ENCODE data around the gene SYS1. TPM values are rescaled to one million over a fixed set of nuclear protein-coding genes. Genes with fewer than 3 reads are reported as not detected.

SYS1 gene
- total RNA-seq, 1 donor from 2014 or later = 10.5 TPM

DNA sequence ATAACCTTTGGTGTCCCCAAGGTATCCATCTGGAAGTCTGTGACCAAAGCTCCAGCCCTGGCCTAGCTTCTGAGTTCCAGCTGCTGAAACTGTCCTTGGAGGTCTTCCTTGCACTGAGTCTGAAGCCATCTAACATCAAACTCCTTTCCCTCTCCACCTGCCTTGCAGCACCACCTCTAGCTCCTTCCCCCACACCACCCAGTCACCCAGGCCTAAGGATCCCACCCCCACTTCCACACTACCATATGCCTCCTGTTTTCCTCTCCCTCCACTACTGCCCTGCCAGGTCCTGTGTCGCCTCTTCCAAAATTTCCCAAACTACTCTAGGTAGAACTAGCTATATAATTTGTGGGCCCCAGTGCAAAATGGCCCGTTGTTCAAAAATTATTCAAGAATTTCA lies 44.0 kb upstream of the SYS1 start:
- no peaks in the 10 kb centered on the region for H3K9me3 ChIP-seq (ENCODE audit: low read depth)

GRCh38 chr20:45320948-45321595 lies 41.9 kb upstream of the SYS1 start:
- Histone ChIP-seq H3K4me3 (no peak overlapping the region), H3K9ac (no peak overlapping the region), H3F3A (ENCODE audit: low read depth) (peaks cover 5% of the 10 kb centered on the region), H3K27me3 (no peaks in the 10 kb centered on the region), H3K4me1 (peaks cover 12% of the 10 kb centered on the region), H3K4me2 (no peak overlapping the region), H3K9me3 (ENCODE audit: low read depth) (no peaks in the 10 kb centered on the region), H3K36me3 (no peaks in the 10 kb centered on the region), H4K20me1 (ENCODE audit: low read depth) (no peaks in the 10 kb centered on the region), H2AFZ (replicated peaks) (no peak overlapping the region), H3K79me2 (ENCODE audit: low read depth) (no peaks in the 10 kb centered on the region), H3K27ac (no peak overlapping the region)
- Mint-ChIP-seq H3K4me1 (peaks cover 8% of the 10 kb centered on the region), H3K4me3 (no peak overlapping the region), H3K27ac (no peak overlapping the region), H3K9me3 (no peaks in the 10 kb centered on the region), H3K27me3 (ENCODE audit: insufficient read depth, low read depth) (no peaks in the 10 kb centered on the region), H3K36me3 (no peaks in the 10 kb centered on the region)
- no peak for DNase-seq (ENCODE audit: low spot score)
- TF ChIP-seq EZH2 (IDR thresholded peaks at IDR 0.05) (no peak), EZH2phosphoT487 (IDR thresholded peaks at IDR 0.05) (no peak)

More for the DNA sequence above, 44.0 kb upstream of the SYS1 start:
- Mint-ChIP-seq H3K27me3 (ENCODE audit: insufficient read depth, low read depth) (no peaks in the 10 kb centered on the region), H3K4me3 (no peak overlapping the region), H3K4me1 (no peaks in the 10 kb centered on the region), H3K27ac (peak overlapping the region; percentile 59), H3K36me3 (no peaks in the 10 kb centered on the region), H3K9me3 (no peaks in the 10 kb centered on the region)
- H4K20me1 ChIP-seq (ENCODE audit: low read depth) = no peaks in the 10 kb centered on the region
- H3K27me3 ChIP-seq = no peaks in the 10 kb centered on the region
- no peaks in the 10 kb centered on the region for H3K79me2 ChIP-seq (ENCODE audit: low read depth)
- H2AFZ ChIP-seq (replicated peaks) = no peak overlapping the region
- no peak overlapping the region for H3K9ac ChIP-seq
- H3K4me2 ChIP-seq = no peak overlapping the region
- no peak overlapping the region for H3K27ac ChIP-seq
- TF ChIP-seq EZH2 (IDR thresholded peaks at IDR 0.05) (no peak), CTCF (IDR thresholded peaks at IDR 0.05) (no peak), EZH2phosphoT487 (IDR thresholded peaks at IDR 0.05) (no peak)
- no peak for DNase-seq (ENCODE audit: low spot score)
- H3K36me3 ChIP-seq = no peaks in the 10 kb centered on the region
- H3F3A ChIP-seq (ENCODE audit: low read depth) = no peaks in the 10 kb centered on the region
- no peaks in the 10 kb centered on the region for H3K4me1 ChIP-seq
- no peak overlapping the region for H3K4me3 ChIP-seq

DNA sequence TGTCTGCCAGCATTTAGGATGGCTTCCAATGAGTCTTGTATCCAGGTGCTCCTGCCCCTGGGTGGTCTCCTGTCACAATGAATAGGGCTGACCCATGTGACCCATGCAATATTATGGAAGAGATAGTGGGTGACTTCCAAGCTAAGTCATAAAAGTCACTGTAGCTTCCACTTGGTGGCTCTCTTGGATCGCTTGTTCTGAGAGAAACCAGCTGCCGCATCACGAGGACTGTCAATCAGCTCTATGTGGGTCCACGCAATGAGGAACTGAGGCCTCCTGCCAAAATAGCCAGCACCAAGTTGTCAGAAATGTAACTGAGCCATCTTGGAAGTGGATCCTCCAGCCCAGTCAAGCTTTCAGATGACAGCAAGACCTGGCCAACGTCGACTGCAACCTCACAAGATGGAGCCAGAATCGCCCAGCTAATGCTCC lies 40.0 kb upstream of the SYS1 start:
- Histone ChIP-seq H3K27ac (no peak overlapping the region), H3K9ac (no peak overlapping the region), H3K4me2 (no peak overlapping the region), H3F3A (ENCODE audit: low read depth) (peaks cover 7% of the 10 kb centered on the region), H3K36me3 (no peaks in the 10 kb centered on the region), H3K4me1 (peaks cover 12% of the 10 kb centered on the region), H3K27me3 (no peaks in the 10 kb centered on the region), H3K9me3 (ENCODE audit: low read depth) (no peaks in the 10 kb centered on the region), H2AFZ (replicated peaks) (no peak overlapping the region), H3K4me3 (no peak overlapping the region), H4K20me1 (ENCODE audit: low read depth) (no peaks in the 10 kb centered on the region), H3K79me2 (ENCODE audit: low read depth) (no peaks in the 10 kb centered on the region)
- H3K4me1 Mint-ChIP-seq = peaks cover 8% of the 10 kb centered on the region
- no peaks in the 10 kb centered on the region for H3K36me3 Mint-ChIP-seq
- no peaks in the 10 kb centered on the region for H3K27me3 Mint-ChIP-seq (ENCODE audit: insufficient read depth, low read depth)
- no peak for TF ChIP-seq EZH2phosphoT487 (IDR thresholded peaks at IDR 0.05)
- TF ChIP-seq CTCF (IDR thresholded peaks at IDR 0.05) = peak; percentile 44
- no peak for TF ChIP-seq EZH2 (IDR thresholded peaks at IDR 0.05)
- no peak for DNase-seq (ENCODE audit: low spot score)
- no peak overlapping the region for H3K27ac Mint-ChIP-seq
- no peak overlapping the region for H3K4me3 Mint-ChIP-seq
- H3K9me3 Mint-ChIP-seq = no peaks in the 10 kb centered on the region

- no peak overlapping the region for H3K9ac ChIP-seq
- no peak overlapping the region for H3K27ac ChIP-seq
- H3K4me3 Mint-ChIP-seq = no peak overlapping the region
- TF ChIP-seq CTCF (IDR thresholded peaks at IDR 0.05) (no peak), EZH2 (IDR thresholded peaks at IDR 0.05) (no peak), EZH2phosphoT487 (IDR thresholded peaks at IDR 0.05) (no peak)
- H3K9me3 Mint-ChIP-seq = no peaks in the 10 kb centered on the region
- H3K4me1 ChIP-seq = peaks cover 12% of the 10 kb centered on the region
- no peaks in the 10 kb centered on the region for H4K20me1 ChIP-seq (ENCODE audit: low read depth)
- H2AFZ ChIP-seq (replicated peaks) = no peak overlapping the region
- no peaks in the 10 kb centered on the region for H3K9me3 ChIP-seq (ENCODE audit: low read depth)
- H3K27me3 Mint-ChIP-seq (ENCODE audit: insufficient read depth, low read depth) = no peaks in the 10 kb centered on the region
- H3K36me3 ChIP-seq = no peaks in the 10 kb centered on the region
- no peak for DNase-seq (ENCODE audit: low spot score)
- H3K4me2 ChIP-seq = no peak overlapping the region
- H3F3A ChIP-seq (ENCODE audit: low read depth) = peaks cover 7% of the 10 kb centered on the region
- H3K79me2 ChIP-seq (ENCODE audit: low read depth) = no peaks in the 10 kb centered on the region
- no peak overlapping the region for H3K4me3 ChIP-seq
- no peak overlapping the region for H3K27ac Mint-ChIP-seq
- H3K27me3 ChIP-seq = no peaks in the 10 kb centered on the region
- H3K4me1 Mint-ChIP-seq = peaks cover 8% of the 10 kb centered on the region
- no peaks in the 10 kb centered on the region for H3K36me3 Mint-ChIP-seq
These were observed 39.2 kb upstream of the SYS1 start for GRCh38 chr20:45323731-45324130.
